ENCODE measurements around the gene POLR2J.
"Not testable (repeated sequence)": the region's sequence is repeated elsewhere in the genome, so short reads cannot be mapped to it uniquely, and the experiment has no call there.

POLR2J gene

DNA sequence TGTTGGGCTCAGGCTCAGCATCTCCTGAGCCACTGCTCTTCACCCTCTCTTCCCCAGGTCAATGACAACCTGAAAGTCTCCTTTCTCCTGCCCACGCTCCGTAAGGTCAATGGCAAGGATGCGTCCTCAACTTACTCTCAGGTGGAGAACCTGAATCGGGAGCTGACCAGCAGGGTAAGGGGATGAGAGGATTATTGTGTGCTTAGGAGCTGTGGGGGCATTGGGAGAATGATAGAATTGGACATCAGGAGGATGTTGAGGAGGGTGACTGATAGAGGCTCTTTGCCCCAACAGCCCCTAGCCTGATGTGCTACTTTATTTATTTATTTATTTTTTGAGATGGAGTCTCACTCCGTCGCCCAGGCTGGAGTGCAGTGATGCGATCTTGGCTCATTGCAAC lies 12.6 kb downstream of the POLR2J start:
- no peak for DNase-seq (ENCODE audit: low read depth)

DNA sequence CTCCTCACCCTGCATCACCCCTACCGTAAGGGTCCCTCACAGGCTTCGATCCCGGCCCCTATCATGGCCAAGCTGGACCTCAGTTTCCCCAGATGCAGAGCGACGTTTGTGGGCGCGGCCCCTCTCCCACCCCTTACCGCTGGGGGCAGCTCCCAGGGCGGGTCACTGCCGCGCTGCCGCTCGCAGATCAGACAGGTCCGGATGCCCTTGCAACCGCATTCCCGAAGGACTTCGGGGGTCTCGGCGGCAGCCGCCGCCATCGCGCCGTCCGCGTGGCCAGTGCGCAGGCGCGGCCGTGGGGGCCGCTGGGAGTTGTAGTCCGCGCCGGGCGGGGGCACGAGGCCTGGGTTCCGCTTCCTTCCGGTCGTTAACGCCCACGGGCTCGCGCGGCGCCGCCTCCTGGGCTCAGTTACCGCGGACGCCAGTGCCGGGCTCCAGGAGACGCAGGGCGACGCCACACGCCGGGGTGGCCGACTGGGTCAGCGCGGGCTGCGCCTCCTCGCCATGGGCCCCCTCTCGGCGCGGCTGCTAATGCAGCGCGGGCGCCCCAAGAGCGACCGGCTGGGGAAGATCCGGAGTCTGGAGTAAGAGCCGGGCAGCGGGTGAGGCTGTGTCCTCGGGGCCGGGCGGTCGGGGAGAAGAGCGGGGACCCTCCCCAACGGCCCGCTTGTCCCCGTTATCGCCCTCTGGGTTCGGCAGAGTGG lies 14.0 kb downstream of the POLR2J start, which contains the start of the genes ALKBH4 and LRWD1:
ALKBH4 (minus strand) TSS at position 287 of the 704 bp plus-strand sequence; CDS start at position 260, 27 bp downstream.
LRWD1 (plus strand) TSS at position 408 of the 704 bp plus-strand sequence; CDS start at position 505, 97 bp downstream.
- peak; percentile 74 for DNase-seq (ENCODE audit: low read depth)

DNA sequence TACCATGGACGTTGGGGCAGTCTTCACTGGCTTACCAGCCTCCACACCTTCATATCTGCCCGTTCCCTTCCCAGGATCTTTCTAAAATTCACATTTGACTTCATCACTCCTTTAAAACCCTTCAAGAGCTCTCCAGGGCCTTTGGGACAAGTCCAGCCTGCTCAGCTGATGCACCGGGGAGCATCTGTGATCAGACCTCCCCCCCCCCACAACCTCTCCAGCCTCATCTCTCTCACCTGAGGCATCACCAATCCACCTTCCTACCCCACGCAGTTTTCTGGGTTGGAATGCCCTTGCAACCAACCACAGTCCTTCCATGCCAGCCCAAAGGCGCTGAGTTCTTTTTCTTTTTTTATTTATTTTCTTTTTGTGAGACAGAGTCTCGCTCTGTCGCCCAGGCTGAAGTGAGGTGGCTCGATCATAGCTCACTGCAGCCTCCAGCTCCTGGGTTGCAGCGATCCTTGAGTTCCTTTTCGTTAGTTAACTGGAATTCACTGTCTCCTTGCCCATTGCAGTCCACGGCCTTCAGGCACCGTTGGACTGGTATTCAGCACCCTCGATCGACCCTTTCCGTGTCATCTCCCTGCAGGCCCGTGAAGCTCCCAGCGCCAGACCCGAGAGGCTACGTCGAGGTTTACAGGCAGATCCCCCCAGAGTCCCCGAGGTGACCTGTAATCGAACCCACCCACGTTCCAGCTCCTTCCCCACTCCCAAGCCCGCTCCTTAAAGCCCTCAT lies 14.7 kb downstream of the POLR2J start:
- no peak for DNase-seq (ENCODE audit: low read depth)

DNA sequence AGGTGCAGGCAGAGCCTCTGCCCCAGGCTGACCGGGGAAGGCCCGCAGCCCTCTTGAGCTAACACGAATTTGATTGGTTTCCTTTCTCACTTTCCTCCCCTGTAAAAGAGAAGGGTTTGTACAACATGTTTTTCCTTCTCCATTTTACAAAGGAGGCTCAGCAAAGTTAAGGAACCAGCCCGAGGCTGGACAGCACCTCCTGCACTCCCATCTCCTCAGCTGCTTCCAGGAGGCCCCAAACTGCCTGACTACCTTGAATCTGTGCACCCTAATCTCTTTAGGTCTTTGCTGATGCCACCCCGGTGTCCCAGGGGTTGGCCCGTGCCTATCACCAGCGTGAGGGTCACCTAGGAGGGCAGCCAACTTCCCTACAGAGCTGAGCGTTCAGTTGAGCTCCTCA lies 18.3 kb downstream of the POLR2J start:
- no peak for DNase-seq (ENCODE audit: low read depth)

DNA sequence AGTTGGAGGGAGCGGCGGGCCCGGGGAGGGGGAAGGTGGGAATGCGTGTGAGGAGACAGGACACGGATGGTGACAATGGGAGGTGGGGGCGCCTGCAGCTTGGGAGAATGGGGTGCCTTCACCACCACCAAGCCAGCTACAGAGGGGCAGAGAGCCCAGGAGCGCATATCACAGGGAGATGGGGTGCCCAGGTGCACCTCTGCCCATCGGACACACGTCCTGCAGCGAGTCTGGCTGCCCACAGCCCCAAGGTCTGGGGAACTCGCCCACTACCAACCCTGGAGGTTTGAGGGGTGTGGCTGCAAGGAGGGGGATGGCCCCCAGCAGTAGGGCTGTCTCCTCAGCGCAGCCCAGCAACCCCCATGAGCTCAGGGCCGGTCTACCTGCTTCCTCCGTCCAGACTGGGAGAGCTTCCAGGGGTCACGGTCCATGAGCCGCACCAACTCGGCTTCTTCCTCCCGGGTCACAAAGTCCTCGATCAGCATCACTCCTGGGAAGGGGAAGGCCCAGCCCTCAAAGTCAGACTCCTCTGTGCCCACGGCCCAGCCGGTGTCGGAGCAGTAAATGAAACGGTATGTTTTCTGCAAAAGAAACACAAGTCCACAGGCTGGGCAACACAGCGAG lies 19.4 kb downstream of the POLR2J start:
- DNase-seq (ENCODE audit: low read depth) = no peak

DNA sequence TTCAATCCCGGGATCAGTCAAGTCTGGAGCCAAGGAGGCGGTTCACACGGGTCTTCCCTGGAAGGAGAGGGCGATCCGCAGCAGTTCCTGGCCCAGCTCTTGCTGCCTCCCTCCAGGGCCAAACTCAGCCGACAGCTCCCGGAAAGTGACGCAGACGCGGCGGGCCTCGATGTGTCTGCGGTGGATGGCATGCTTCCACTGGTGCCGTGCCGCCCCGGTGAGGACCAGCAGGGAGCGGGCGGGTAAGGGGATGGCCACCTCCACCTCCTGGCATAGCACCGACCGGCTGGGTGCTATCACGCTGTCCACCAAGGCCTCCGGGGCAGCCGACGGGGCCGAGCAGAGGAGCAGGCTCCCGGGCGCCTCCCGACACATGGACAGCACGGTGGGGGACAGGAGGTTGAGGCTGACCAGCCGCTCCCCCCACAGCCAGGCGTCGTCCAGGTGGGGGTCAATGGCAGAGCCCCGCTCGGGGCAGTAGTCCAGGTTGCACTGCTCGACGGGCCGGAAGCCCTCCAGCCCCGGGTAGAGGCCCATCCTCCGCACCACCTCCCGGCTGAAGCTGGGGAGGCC lies 21.3 kb downstream of the POLR2J start:
- no peak for DNase-seq (ENCODE audit: low read depth)

DNA sequence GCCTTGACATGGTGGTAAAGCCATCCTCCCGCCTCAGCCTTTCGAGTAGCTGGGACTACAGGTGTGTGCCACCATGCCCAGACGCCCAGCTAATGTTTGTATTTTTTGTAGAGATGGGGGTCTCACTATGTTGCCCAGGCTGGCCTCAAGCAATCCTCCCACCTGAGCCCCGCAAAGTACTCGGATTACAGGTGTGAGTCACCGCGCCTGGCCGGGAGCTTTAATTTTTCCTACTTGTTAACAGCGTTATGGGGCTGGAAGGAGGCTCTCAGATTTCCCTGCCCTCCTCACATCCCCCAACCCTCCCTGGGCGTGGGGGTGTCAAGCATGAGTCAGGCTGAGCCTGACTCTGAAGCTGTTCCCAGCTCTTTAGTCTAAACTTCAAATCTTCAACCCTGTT lies 22.4 kb downstream of the POLR2J start:
- DNase-seq (ENCODE audit: low read depth) = peak; percentile 64

DNA sequence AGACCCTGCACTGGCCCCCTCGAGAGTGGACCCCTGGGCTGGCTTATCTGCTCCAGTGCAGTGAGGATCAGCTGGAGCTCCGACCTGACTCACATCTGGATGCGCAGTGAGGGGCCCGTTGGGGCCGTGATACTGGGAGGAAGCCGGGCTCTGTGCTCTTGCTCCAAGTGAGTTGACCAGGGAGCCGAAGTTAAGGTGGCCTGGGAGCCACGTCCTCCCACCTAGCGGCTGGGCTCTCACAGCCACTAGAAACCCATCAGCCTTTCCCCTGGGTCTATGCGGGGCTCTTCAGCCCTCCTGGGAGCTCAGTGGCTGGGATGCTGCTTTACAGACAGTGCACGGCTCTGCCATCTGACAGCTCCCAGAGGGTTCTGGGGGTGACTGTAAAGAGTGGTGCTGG lies 23.1 kb downstream of the POLR2J start:
- DNase-seq (ENCODE audit: low read depth) = no peak

DNA sequence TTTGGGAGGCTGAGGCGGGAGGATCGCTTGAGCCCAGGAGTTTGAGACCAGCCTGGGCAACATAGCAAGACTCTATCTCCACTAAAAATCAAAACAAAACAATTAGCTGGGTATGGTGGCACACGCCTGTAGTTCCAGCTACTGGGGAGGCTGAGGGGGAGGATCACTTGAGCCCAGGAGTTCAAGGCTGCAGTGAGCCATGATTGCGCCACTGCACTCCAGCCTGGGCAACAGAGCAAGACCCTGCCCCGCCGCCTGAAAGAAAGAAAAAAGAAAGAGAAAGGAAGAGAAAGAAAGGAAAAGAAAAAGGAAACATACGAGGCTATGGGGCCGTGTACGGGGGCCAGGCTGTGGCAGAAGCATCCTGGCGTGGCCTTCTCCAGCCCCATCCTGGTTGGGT lies 23.8 kb downstream of the POLR2J start:
- DNase-seq (ENCODE audit: low read depth) = not testable (repeated sequence)

DNA sequence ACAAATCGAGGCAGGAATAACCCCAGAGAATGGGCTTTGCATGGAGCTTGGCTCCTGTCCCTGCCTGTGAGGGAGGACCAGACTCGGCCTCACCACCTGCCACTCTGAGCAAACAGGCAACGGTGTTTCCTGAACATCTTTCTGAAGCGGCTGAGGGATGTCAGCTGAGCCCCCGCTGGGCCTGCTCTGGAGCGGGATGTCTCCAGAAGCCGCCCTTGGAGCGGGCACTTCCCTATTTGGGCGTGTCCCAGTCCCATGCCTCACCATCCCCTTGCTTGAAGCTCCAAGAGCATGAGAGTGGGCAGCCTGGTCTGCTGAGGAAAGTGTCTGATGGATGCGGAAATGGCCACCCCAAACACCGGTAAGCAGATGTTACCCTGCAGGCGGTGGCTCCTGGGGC lies 24.3 kb downstream of the POLR2J start:
- no peak for DNase-seq (ENCODE audit: low read depth)

DNA sequence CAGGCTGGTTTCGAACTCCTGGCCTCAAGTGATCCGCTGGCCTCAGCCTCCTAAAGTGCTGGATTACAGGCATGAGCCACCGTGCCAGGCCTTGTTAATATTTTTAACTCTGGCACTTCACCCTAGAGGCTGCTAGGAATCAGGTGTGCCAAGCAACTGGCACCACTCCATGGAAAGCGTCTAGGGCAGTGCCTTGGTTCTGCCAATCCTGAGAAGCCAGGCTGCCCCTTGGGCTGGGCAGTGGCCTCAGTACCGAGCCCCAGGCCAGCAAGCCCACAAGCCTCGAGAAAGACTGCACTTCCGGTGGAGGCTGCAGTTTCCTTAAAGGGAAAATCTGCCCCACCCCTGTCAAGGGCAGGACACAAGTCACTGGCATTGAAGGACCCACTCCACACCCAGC lies 25.4 kb downstream of the POLR2J start:
- DNase-seq (ENCODE audit: low read depth) = no peak

DNA sequence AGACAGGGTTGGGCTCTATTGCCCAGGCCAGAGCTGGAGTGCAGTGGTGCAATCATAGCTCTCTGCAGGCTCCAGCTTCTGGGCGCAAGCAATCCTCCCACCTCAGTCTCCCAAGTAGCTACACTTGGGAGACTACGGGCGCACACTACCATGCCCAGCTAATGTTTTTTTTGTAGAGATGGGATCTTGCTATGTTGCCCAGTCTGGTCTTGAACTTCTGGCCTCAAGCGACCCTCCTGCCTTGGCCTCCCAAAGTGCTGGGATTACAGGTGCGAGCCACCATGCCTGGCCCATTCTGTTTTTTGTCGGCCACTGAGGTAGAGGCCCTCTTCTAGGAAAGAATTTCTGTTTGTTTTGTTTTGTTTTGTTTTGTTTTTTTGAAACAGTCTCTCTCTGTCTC lies 26.3 kb downstream of the POLR2J start:
- DNase-seq (ENCODE audit: low read depth) = no peak

DNA sequence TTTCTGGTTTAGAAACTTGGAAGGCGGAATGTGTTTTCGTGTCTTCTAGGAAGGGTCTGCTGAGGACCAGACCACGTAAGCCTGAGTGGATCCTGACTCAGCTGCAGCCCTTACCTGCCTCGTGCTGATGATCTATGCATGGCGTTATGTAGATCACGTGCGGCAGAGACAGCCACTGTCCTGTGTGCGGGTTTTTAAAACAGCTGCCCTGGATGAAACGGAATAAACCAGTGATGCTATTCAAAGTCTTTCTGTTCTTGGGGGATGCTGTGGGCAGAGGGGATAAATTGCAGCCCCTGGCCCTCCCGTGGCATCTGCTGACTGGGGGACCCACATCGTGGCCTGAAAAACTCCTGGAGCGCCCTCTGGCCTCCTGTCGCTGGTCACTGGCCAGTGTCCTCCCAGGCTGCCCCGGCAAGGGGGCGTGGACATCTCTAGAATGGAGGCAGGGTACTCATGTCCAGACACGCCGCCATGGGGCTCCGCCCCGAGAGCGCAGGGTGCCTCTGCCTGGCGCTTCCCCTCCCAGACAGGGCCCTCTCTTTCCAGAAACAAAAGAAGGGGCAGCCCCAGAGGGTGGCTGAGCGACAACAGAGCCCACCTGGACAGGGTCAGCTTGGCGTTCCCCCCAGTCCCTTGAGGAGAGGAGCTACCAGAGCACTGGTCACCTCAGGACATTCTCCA lies 27.2 kb downstream of the POLR2J start:
- no peak for DNase-seq (ENCODE audit: low read depth)

DNA sequence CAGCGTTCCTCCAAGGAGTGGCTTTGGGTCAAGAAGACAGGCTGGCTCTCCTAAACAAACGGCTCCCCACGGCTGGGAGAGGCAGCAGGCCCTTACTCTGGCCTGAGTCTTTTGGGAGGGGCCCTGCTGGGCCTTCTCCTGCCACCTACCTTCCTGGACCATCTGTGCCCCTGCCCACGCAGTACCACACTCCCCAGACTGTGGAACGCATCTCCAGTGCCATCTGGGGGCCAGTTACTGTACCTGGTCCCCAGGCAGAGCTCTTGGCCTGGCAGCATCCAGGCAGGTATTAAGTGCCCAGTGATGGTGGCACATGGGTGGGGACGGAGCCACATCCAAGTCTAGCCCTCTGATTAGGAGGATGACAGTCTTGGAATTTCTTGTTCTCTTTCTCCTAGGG lies 28.5 kb downstream of the POLR2J start:
- DNase-seq (ENCODE audit: low read depth) = no peak

DNA sequence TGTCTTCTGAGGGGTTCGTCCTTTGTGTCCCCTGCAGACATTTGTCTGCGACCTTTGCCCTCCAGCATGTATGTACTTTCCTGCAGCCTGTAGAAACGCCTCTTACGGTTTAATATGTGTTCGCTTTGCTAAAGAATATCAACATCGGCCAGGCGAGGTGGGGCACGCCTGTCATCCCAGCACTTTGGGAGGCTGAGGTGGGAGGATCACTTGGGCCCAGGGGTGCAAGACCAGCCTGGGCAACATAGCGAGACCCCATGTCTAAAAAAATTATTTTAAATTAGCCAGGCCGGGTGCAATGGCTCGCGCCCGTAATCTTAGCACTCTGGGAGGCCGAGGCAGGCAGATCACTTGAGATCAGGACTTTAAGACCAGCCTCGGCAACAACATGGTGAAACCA lies 29.6 kb downstream of the POLR2J start:
- no peak for DNase-seq (ENCODE audit: low read depth)

DNA sequence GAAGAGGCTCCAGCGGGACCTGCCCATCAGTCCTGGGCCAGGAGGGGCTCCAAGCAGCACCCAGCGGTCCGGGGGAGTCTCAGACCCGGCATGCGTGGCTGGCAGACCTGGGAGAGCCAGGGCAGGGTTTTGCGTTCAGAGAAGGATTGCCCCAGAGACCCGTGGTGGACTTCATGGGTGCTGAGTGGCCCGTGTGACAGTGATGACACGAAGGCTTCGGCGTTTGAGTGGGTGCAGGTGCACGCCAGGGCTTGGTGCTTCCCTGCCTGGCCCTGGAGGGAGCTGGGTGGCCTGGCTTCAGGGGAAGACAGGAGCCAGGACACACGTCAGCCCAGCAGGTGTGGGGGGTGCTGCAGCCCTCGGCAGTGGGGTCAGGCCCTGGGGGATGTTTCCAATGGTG lies 31.4 kb downstream of the POLR2J start:
- no peak for DNase-seq (ENCODE audit: low read depth)

DNA sequence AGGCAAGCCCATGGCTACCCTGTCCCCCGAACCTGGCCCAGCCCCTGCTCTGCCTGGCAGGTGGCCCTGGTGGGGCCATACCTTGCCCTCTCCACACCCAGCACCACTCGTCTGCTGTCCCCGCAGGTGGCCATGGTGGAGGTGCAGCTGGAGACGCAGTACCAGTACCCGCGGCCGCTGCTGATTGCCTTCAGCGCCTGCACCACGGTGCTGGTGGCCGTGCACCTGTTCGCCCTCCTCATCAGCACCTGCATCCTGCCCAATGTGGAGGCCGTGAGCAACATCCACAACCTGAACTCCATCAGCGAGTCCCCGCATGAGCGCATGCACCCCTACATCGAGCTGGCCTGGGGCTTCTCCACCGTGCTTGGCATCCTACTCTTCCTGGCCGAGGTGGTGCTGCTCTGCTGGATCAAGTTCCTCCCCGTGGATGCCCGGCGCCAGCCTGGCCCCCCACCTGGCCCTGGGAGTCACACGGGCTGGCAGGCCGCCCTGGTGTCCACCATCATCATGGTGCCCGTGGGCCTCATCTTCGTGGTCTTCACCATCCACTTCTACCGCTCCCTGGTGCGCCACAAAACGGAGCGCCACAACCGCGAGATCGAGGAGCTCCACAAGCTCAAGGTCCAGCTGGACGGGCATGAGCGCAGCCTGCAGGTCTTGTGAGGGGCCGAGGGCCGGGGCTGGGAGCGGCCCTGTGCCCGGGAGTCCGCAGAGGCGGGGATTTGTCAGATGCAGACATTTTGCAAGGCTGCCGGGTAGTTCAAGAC lies 32.1 kb downstream of the POLR2J start:
- DNase-seq (ENCODE audit: low read depth) = no peak

DNA sequence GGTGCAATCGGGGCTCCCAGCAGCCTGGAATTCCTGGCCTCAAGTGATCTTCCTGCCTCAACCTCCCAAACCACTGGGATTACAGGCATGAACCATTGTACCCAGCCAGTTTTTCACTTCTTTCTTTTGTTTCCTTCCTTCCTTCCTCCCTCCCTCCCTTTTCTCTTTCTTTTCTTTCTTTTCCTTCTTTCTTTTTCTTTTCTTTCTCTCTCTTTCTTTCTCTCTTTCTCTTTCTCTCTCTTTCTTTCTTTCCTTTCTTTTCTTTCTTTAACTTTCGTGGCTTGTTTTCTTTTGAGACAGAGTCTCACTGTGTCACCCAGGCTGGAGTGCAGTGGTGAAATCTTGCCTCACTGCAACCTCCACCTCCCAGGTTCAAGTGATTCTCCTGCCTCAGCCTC lies 33.0 kb downstream of the POLR2J start:
- DNase-seq (ENCODE audit: low read depth) = no peak

DNA sequence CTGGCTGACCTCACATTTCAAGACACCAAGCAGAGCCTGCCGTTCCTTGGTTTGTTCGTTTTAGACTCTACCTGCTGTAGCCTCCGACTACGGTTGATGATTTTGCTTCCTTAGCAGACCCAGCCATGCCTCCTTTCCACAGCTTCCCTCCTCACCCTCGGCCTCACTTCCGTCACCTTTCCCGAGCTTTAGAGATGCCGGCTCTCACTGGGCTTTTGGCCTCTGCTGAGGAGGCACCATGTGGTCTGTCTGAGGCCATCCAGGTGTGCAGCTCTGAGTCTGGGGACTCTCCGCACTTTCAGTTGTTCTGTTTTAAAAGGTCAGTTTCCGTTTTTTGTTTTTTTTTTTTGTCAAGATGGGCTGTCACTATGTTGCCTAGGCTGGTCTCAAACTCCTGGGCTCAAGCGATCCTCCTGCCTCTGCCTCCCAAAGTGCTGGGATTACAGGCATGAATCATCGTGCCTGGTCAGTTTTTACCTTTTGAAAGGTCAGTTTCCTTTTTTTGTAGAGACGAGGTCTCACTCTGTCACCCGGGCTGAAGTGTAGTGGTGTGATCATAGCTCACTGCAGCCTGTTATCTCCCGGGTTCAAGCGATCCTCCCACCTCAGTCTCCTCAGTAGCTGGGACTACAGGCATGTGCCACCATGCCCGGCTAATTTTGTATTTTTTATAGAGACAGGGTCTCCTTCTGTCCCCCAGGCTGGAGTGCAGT lies 33.6 kb downstream of the POLR2J start:
- DNase-seq (ENCODE audit: low read depth) = no peak

DNA sequence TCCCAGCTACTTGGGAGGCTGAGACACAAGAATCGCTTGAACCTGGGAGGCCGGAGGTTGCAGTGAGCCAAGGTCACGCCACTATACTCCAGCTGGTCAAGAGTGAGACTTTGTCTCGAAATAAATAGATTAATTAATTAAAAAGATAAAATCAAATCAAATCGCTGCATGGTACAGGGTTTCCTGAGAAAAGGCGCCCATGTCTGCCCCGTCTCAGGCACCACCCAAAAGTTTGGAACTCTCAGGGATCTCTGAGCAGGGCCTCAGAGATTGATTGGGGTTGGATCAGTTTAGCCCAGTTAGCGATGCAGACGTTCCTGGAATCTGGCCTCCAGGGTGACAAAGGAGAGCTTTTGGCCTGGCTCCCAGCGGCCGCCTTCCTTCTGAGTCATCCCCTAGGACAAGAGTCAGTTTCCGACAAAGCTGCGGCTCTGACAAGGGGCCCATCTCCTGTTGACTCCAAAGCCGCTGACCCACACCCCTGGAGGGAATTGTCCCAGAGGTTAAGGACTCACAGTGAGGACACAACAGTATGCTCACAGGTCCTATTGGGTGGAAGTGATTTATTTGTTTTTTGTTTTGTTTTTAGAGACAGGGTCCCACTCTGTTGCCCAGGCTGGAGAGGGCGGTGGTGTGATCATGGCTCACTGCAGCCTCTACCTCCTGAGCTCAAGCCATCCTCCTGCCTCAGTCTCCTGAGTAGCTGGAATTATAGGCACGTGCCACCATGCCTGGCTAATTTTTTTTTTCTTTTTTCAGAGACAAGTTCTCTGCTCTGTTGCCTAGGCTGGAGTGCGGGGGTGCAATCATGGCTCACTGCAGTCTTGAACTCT lies 38.5 kb downstream of the POLR2J start:
- DNase-seq (ENCODE audit: low read depth) = peak; percentile 63

All from amniotic epithelial cell (primary cell).